Activated CD8-positive, alpha-beta T cell treated with anti-CD3 and anti-CD28 coated beads for 36 hours (primary cell): Measurements from ENCODE around the gene HELZ. TPM values are rescaled to one million over a fixed set of nuclear protein-coding genes. Genes with fewer than 3 reads are reported as not detected.
"Not testable (repeated sequence)": the region's sequence is repeated elsewhere in the genome, so short reads cannot be mapped to it uniquely, and the experiment has no call there.

Source experiments
- ATAC-seq: fragments of 200-7000 bp; cut with Tn5 transposase; one replicate; pipeline ENCODE4 v1.10.0; 2021; ENCODE audit warnings: mild to moderate bottlenecking, moderate library complexity
- CTCF ChIA-PET: fragments of 350-600 bp; sonication (Branson Sonifier 250); formaldehyde crosslinking; loops from one replicate; lab custom pipeline; 2021; ENCODE audit warnings: antibody characterized with exemption; lab: Charles Lee
- POLR2A ChIA-PET: fragments of 350-600 bp; sonication (Branson Sonifier 250); formaldehyde crosslinking; loops from one replicate; lab custom pipeline; 2021; ENCODE audit warnings: antibody characterized with exemption; lab: Charles Lee
- DNase-seq: peaks from one replicate; pipeline ENCODE4 v3.0.0-alpha.2; 2020
- H3K27ac Mint-ChIP-seq: one replicate; pipeline ENCODE4 v1.8.0; 2021; ENCODE audit warnings: mild to moderate bottlenecking, mixed read lengths
- H3K27me3 Mint-ChIP-seq: one replicate; pipeline ENCODE4 v1.8.0; 2021; ENCODE audit warnings: mixed read lengths
- H3K36me3 Mint-ChIP-seq: one replicate; pipeline ENCODE4 v1.8.0; 2021; ENCODE audit warnings: low read depth, mixed read lengths
- H3K4me1 Mint-ChIP-seq: one replicate; pipeline ENCODE4 v1.8.0; 2021; ENCODE audit warnings: low read depth, mixed read lengths
- H3K4me3 Mint-ChIP-seq: one replicate; pipeline ENCODE4 v1.8.0; 2021; ENCODE audit warnings: mild to moderate bottlenecking, moderate library complexity, mixed read lengths
- H3K9me3 Mint-ChIP-seq: one replicate; pipeline ENCODE4 v1.8.0; 2021; ENCODE audit warnings: mixed read lengths
- intact Hi-C: fragments of 100-400 bp; cut with micrococcal nuclease; formaldehyde crosslinking; loops from one replicate; pipeline ENCODE4 v1.10.0; 2022
- total RNA-seq, 2 experiments: library from RNA; stranded (reverse); gene quantifications; one replicate each; pipeline ENCODE4 v1.2.3, GENCODE V29; 2021
- TF ChIP-seq, protein P1 (sequence below): fragments of 200-600 bp; IDR thresholded peaks from one replicate; pipeline ENCODE4 v1.8.0; 2022; ENCODE audit warnings: antibody characterized with exemption, mild to moderate bottlenecking

The HELZ gene
- total RNA-seq, 2 experiments from 2014 or later: 74.4 to 74.9 TPM

DNA sequence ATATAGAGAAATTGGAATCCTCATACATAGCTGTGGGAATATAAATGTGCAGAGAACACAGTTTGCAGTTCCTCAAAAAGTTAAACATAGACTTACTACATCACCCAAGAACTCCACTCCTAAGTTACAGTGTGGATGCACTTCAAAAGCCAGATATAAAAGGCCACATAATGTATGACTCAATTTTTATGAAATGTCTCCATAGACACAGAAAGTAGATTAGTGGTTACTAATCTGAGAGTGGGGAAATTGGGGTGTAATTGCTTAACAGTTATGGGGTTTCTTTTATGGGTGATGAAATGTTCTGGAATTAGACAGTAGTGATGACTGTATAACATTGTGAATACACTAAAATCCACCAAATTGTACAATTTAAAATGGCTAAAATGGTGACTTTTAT, 139.8 kb downstream of the HELZ start:
- no peak overlapping the region for H3K27ac Mint-ChIP-seq
- H3K4me3 Mint-ChIP-seq: no peak overlapping the region
- no peaks in the 10 kb centered on the region for H3K27me3 Mint-ChIP-seq
- TF ChIP-seq, protein P1, sequence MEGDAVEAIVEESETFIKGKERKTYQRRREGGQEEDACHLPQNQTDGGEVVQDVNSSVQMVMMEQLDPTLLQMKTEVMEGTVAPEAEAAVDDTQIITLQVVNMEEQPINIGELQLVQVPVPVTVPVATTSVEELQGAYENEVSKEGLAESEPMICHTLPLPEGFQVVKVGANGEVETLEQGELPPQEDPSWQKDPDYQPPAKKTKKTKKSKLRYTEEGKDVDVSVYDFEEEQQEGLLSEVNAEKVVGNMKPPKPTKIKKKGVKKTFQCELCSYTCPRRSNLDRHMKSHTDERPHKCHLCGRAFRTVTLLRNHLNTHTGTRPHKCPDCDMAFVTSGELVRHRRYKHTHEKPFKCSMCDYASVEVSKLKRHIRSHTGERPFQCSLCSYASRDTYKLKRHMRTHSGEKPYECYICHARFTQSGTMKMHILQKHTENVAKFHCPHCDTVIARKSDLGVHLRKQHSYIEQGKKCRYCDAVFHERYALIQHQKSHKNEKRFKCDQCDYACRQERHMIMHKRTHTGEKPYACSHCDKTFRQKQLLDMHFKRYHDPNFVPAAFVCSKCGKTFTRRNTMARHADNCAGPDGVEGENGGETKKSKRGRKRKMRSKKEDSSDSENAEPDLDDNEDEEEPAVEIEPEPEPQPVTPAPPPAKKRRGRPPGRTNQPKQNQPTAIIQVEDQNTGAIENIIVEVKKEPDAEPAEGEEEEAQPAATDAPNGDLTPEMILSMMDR: no peak
- peaks cover 34% of the 10 kb centered on the region for H3K4me1 Mint-ChIP-seq
- ChIA-PET CTCF (no interaction called here), POLR2A (no interaction called here)
- no peaks in the 10 kb centered on the region for H3K9me3 Mint-ChIP-seq
- intact Hi-C loops: no loop called here
- no peak for ATAC-seq
- DNase-seq: no peak
- peaks cover 51% of the 10 kb centered on the region for H3K36me3 Mint-ChIP-seq

DNA sequence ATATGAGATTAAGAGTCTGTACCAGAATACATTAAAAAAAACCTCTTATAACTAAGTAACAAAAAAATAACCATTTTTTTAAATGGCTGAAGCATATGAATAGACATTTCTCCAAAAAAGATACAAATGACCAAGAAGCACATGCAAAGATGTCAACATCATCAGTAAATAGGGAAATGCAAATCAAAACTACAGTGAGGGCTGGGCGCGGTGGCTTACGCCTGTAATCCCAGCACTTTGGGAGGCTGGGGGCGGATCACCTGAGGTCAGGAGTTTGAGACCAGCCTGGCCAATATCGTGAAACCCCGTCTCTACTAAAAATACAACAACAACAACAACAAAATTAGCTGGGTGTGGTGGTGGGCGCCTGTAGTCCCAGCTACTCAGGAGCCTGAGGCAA, 140.4 kb downstream of the HELZ start:
- Mint-ChIP-seq H3K36me3 (peaks cover 52% of the 10 kb centered on the region), H3K4me1 (peaks cover 36% of the 10 kb centered on the region)
- CTCF ChIA-PET, H3K4me3 Mint-ChIP-seq, DNase-seq, H3K27me3 Mint-ChIP-seq, ATAC-seq, H3K27ac Mint-ChIP-seq, intact Hi-C loops, H3K9me3 Mint-ChIP-seq, POLR2A ChIA-PET: not testable (repeated sequence)

DNA sequence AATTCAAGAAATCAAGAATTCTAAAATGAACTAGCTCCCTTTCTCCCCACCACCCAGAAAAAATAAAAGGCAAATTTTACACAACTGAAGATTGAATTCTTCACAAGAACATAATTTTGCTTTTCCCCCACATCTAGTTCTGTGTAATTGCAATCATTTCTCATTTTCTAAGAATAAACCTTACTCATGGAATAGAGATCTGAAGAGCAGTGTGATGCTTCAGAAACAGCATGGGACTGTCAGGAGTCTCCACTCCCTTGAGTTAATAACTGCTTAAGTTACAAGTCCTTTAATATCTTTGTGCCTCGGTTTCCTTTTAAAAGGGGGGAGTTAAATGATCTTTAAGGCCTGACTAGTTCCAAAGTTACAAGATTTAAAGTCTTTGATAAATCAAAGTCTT, 147.0 kb downstream of the HELZ start:
- TF ChIP-seq, protein P1: no peak
- no peaks in the 10 kb centered on the region for H3K27me3 Mint-ChIP-seq
- ChIA-PET CTCF (no interaction called here), POLR2A (no interaction called here)
- no peaks in the 10 kb centered on the region for H3K9me3 Mint-ChIP-seq
- peaks cover 56% of the 10 kb centered on the region for H3K4me1 Mint-ChIP-seq
- no peak for ATAC-seq
- H3K4me3 Mint-ChIP-seq: no peak overlapping the region
- no peak for DNase-seq
- intact Hi-C loops: no loop called here
- H3K27ac Mint-ChIP-seq: no peak overlapping the region
- H3K36me3 Mint-ChIP-seq: peaks cover 29% of the 10 kb centered on the region

DNA sequence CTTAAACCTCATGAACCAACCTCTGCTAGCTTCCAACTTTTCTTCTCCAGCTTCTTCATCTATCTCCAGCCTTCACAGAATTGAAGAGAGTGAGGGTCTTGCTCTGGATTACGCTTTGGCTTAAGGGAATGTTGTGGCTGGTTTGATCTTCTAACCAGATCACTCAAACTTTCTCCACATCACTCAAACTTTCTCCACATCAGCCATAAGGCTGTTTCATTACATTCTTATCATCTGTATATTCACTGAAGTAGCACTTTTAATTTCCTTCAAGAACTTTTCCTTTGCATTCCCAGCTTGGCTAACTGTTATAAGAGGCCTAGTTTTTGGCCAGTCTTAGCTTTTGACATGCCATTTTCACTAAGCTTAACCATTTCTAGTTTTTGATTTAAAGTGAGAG, 148.4 kb downstream of the HELZ start:
- ATAC-seq (no peak), DNase-seq (no peak)
- no peaks in the 10 kb centered on the region for H3K9me3 Mint-ChIP-seq
- H3K4me3 Mint-ChIP-seq: no peak overlapping the region
- intact Hi-C loops: no loop called here
- H3K4me1 Mint-ChIP-seq: peaks cover 51% of the 10 kb centered on the region
- no peaks in the 10 kb centered on the region for H3K27me3 Mint-ChIP-seq
- peaks cover 25% of the 10 kb centered on the region for H3K36me3 Mint-ChIP-seq
- no peak overlapping the region for H3K27ac Mint-ChIP-seq
- TF ChIP-seq, protein P1: no peak
- CTCF ChIA-PET: interaction anchor here (1.4 kb wide), 1 partner anchor 11 kb away, joined by 5 read pairs; no protein-coding TSS in a partner anchor
- POLR2A ChIA-PET: no interaction called here

DNA sequence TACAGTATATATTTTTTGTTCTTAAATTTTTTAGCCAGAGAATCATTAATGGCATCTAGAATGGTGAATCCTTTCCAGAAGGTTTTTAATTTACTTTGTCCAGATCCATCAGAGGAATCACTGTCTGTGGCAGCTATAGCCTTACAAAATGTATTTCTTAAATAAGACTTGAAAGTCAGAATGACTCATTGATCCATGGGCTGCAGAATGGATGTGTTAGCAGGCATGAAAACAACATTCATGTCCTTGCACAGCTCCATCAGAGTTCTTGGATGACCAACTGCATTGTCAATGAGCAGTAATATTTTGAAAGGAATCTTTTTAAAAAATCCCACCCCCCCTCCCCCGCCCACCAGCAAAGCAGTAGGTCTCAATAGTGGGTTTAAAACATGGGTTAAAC, 149.2 kb downstream of the HELZ start:
- Mint-ChIP-seq H3K36me3 (peaks cover 23% of the 10 kb centered on the region), H3K4me3 (no peak overlapping the region), H3K27me3 (no peaks in the 10 kb centered on the region), H3K4me1 (peaks cover 44% of the 10 kb centered on the region), H3K27ac (no peak overlapping the region), H3K9me3 (no peaks in the 10 kb centered on the region)
- ChIA-PET CTCF (interaction anchor here (1.4 kb wide), 1 partner anchor 12 kb away, joined by 5 read pairs; no protein-coding TSS in a partner anchor), POLR2A (no interaction called here)
- intact Hi-C loops: no loop called here
- ATAC-seq: no peak
- no peak for DNase-seq
- TF ChIP-seq, protein P1: no peak

DNA sequence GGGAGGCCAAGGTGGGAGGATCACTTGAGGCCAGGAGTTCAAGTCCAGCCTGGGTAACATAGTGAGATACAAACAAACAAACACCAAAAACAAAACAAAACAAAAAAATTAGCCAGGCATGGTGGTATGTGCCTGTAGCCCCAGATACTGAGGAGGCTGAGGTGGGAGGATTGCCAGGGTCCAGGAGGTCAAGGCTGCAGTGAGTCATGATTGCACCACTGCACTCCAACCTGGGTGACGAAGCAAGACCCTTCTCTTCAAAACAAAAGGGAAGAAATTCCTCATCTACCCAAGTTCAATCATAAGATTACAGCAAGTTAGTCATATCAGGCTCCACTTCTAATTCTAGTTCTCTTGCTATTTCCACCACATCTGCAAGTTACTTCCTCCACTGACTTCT, 149.7 kb downstream of the HELZ start:
- Mint-ChIP-seq H3K4me1 (peaks cover 45% of the 10 kb centered on the region), H3K36me3 (peaks cover 25% of the 10 kb centered on the region)
- H3K4me3 Mint-ChIP-seq, DNase-seq, H3K27ac Mint-ChIP-seq, intact Hi-C loops, H3K27me3 Mint-ChIP-seq, H3K9me3 Mint-ChIP-seq, CTCF ChIA-PET, ATAC-seq, POLR2A ChIA-PET: not testable (repeated sequence)
